Stimulated activated CD8-positive, alpha-beta memory T cell treated with anti-CD3 and anti-CD28 coated beads, Interleukin-15, amount 100 ng/mL, for 4 hours (primary cell): ENCODE results near the gene S100A4.

Experiments
- DNase-seq, 2 donors: peaks; one replicate each; pipeline ENCODE4 v3.0.0-alpha.2; 2020; ENCODE audit warnings: low read depth in 2 of 2

Gene S100A4

GRCh38 chr1:153507926-153508583 is 37.6 kb downstream of the S100A4 start:
- DNase-seq: no peak

- no peak for DNase-seq
These were observed 38.7 kb downstream of the S100A4 start for GRCh38 chr1:153506831-153507413.

GRCh38 chr1:153506386-153506785 is 39.2 kb downstream of the S100A4 start:
- DNase-seq: no peak

- no peak for DNase-seq
These were observed 40.0 kb downstream of the S100A4 start for GRCh38 chr1:153505576-153505975.

- no peak for DNase-seq
These were observed 41.8 kb downstream of the S100A4 start for GRCh38 chr1:153503766-153504165.

- DNase-seq: no peak
These were observed 46.9 kb downstream of the S100A4 start for GRCh38 chr1:153498746-153499145.

GRCh38 chr1:153495536-153495935 is 50.1 kb downstream of the S100A4 start:
- DNase-seq: no peak

GRCh38 chr1:153494976-153495535 is 50.5 kb downstream of the S100A4 start:
- DNase-seq: peak; percentile 13 to 64
